Colonic mucosa (tissue), 4 donors: Measurements from ENCODE around the gene PCYT1A. TPM values are rescaled to one million over a fixed set of nuclear protein-coding genes. Genes with fewer than 3 reads are reported as not detected.

Source experiments
- DNase-seq: peaks from one replicate; pipeline ENCODE4 v3.0.0-alpha.2; 2020
- H3K27ac ChIP-seq: fragments of 200-600 bp; one replicate; pipeline ENCODE4 v1.8.0; 2021
- H3K27me3 ChIP-seq: fragments of 200-600 bp; one replicate; pipeline ENCODE4 v1.8.0; 2021
- H3K36me3 ChIP-seq: fragments of 200-600 bp; one replicate; pipeline ENCODE4 v1.8.0; 2021
- H3K4me1 ChIP-seq: fragments of 200-600 bp; one replicate; pipeline ENCODE4 v1.8.0; 2021; ENCODE audit warnings: mild to moderate bottlenecking
- H3K4me3 ChIP-seq: fragments of 200-600 bp; one replicate; pipeline ENCODE4 v1.8.0; 2021
- H3K9ac ChIP-seq, 2 donors: one replicate each; pipeline ENCODE4 v1.7.0; 2013; ENCODE audit warnings: control low read depth in 2 of 2, low read depth in 2 of 2, low read length in 2 of 2
- H3K9me3 ChIP-seq: fragments of 200-600 bp; one replicate; pipeline ENCODE4 v1.8.0; 2021
- CTCF ChIP-seq: fragments of 200-600 bp; IDR thresholded peaks from one replicate; pipeline ENCODE4 v1.8.0; 2022; ENCODE audit warnings: antibody characterized with exemption, mild to moderate bottlenecking
- intact Hi-C: fragments of 100-400 bp; cut with DNase I; formaldehyde crosslinking; loops from one replicate; pipeline ENCODE4 v1.14.1; 2022
- total RNA-seq, 2 donors: library from RNA; stranded (reverse); fragmentation: NEBNext Ultra II Directional in 1 of 2; extraction: Animal tissue kit (Norgen Biotek cat#: 25700) in 1 of 2; gene quantifications; one replicate each; pipeline ENCODE4 v1.2.1, GENCODE V29; 2021
- donor health status: healthy.
- donor health status: DM: no; HTN: no; CAD: no.
- donor health status: DM: no; HTN: no; CAD: no.

Gene PCYT1A
- total RNA-seq, 2 donors from 2014 or later, result 56.1 to 61.5 TPM

GRCh38 chr3:196225086-196225485 is 62.4 kb downstream of the PCYT1A start:
- H3K36me3 ChIP-seq, result no peaks in the 10 kb centered on the region
- TF ChIP-seq CTCF, result no peak
- intact Hi-C loops, result no loop called here
- no peaks in the 10 kb centered on the region for H3K27me3 ChIP-seq
- H3K4me3 ChIP-seq, result no peak overlapping the region
- H3K9ac ChIP-seq, result no peak overlapping the region
- DNase-seq, result no peak
- H3K9me3 ChIP-seq, result no peaks in the 10 kb centered on the region
- no peaks in the 10 kb centered on the region for H3K4me1 ChIP-seq
- H3K27ac ChIP-seq, result no peak overlapping the region

GRCh38 chr3:196222876-196223595 is 64.5 kb downstream of the PCYT1A start:
- H3K4me3 ChIP-seq, result no peak overlapping the region
- H3K27ac ChIP-seq, result no peak overlapping the region
- H3K27me3 ChIP-seq, result no peaks in the 10 kb centered on the region
- no peak for DNase-seq
- H3K36me3 ChIP-seq, result no peaks in the 10 kb centered on the region
- no peak overlapping the region for H3K9ac ChIP-seq
- H3K4me1 ChIP-seq, result peaks cover 19% of the 10 kb centered on the region
- H3K9me3 ChIP-seq, result no peaks in the 10 kb centered on the region
- intact Hi-C loops, result no loop called here
- TF ChIP-seq CTCF, result no peak

- Histone ChIP-seq H3K4me1 (peaks cover 22% of the 10 kb centered on the region), H3K9me3 (no peaks in the 10 kb centered on the region), H3K27ac (no peak overlapping the region), H3K27me3 (no peaks in the 10 kb centered on the region), H3K4me3 (no peak overlapping the region), H3K36me3 (no peaks in the 10 kb centered on the region), H3K9ac (no peak overlapping the region)
- DNase-seq, result no peak
- intact Hi-C loops, result no loop called here
- TF ChIP-seq CTCF, result no peak
Measured at GRCh38 chr3:196220991-196221390, 66.5 kb downstream of the PCYT1A start.

- no peak for DNase-seq
- H3K9me3 ChIP-seq, result no peaks in the 10 kb centered on the region
- TF ChIP-seq CTCF, result no peak
Measured at GRCh38 chr3:196220587-196220986, 66.9 kb downstream of the PCYT1A start.

GRCh38 chr3:196219970-196220311 is 67.6 kb downstream of the PCYT1A start:
- no peak for TF ChIP-seq CTCF
- H3K4me1 ChIP-seq, result peaks cover 22% of the 10 kb centered on the region
- no peaks in the 10 kb centered on the region for H3K27me3 ChIP-seq
- no peaks in the 10 kb centered on the region for H3K9me3 ChIP-seq
- DNase-seq, result no peak
- no peak overlapping the region for H3K9ac ChIP-seq
- no peak overlapping the region for H3K4me3 ChIP-seq
- H3K36me3 ChIP-seq, result no peaks in the 10 kb centered on the region
- peak overlapping the region; percentile 33 for H3K27ac ChIP-seq
- intact Hi-C loops, result no loop called here

More at GRCh38 chr3:196220587-196220986, 66.9 kb downstream of the PCYT1A start:
- Histone ChIP-seq H3K9ac (no peak overlapping the region), H3K4me3 (no peak overlapping the region), H3K36me3 (no peaks in the 10 kb centered on the region), H3K27me3 (no peaks in the 10 kb centered on the region), H3K4me1 (peaks cover 22% of the 10 kb centered on the region), H3K27ac (no peak overlapping the region)
- intact Hi-C loops, result no loop called here
